ENCODE results near the gene KRT4. TPM values are rescaled to one million over a fixed set of nuclear protein-coding genes. Genes with fewer than 3 reads are reported as not detected.

The KRT4 gene
- total and polyA plus RNA-seq, 2 experiments from 2014 or later = 0.22 TPM; not detected in 1

GRCh38 chr12:52791271-52792184 is 22.4 kb downstream of the KRT4 start:
- TF ChIP-seq EZH2 (IDR thresholded peaks at IDR 0.05; ENCODE audit: insufficient read depth, poor library complexity, severe bottlenecking) (no peak), EZH2phosphoT487 (IDR thresholded peaks at IDR 0.05; ENCODE audit: insufficient read depth, low read depth) (no peak)
- DNase-seq = no peak
- H2AFZ ChIP-seq = no peak overlapping the region
- no peak overlapping the region for H3K4me2 ChIP-seq (ENCODE audit: unreplicated experiment)
- H3F3A ChIP-seq (ENCODE audit: insufficient read depth) = no peaks in the 10 kb centered on the region
- no peak overlapping the region for H3K9ac ChIP-seq
- H3K4me3 ChIP-seq = no peak overlapping the region
- no peak overlapping the region for H3K27ac ChIP-seq
- no peaks in the 10 kb centered on the region for H3K9me2 ChIP-seq (ENCODE audit: insufficient read depth)
- in situ Hi-C loops (cut with MboI) = no loop called here
- no peaks in the 10 kb centered on the region for H4K20me1 ChIP-seq (ENCODE audit: insufficient read depth)
- WGBS, 2 experiments (ENCODE audit: low coverage in 1 of 2, low lambda C conversion rate in 2 of 2, missing lambda C conversion rate in 2 of 2) = 84 to 86% methylated on average over 12 of the region's 12 CpGs
- H3K4me1 ChIP-seq (ENCODE audit: insufficient read depth) = peaks cover 10% of the 10 kb centered on the region
- H3K79me2 ChIP-seq (ENCODE audit: insufficient read depth) = no peaks in the 10 kb centered on the region
- H3K36me3 ChIP-seq (ENCODE audit: low read depth) = no peaks in the 10 kb centered on the region
- H3K9me3 ChIP-seq (ENCODE audit: low read depth) = no peaks in the 10 kb centered on the region
- peaks cover 51% of the 10 kb centered on the region for H3K27me3 ChIP-seq (replicated peaks; ENCODE audit: insufficient read depth)

GRCh38 chr12:52790427-52791270 is 23.3 kb downstream of the KRT4 start:
- no peak overlapping the region for H3K4me2 ChIP-seq (ENCODE audit: unreplicated experiment)
- in situ Hi-C loops (cut with MboI) = no loop called here
- no peaks in the 10 kb centered on the region for H3K79me2 ChIP-seq (ENCODE audit: insufficient read depth)
- no peak overlapping the region for H2AFZ ChIP-seq
- H3K36me3 ChIP-seq (ENCODE audit: low read depth) = no peaks in the 10 kb centered on the region
- H3K9ac ChIP-seq = no peak overlapping the region
- no peaks in the 10 kb centered on the region for H3K9me2 ChIP-seq (ENCODE audit: insufficient read depth)
- peaks cover 55% of the 10 kb centered on the region for H3K27me3 ChIP-seq (replicated peaks; ENCODE audit: insufficient read depth)
- TF ChIP-seq EZH2 (IDR thresholded peaks at IDR 0.05; ENCODE audit: insufficient read depth, poor library complexity, severe bottlenecking) = no peak
- no peaks in the 10 kb centered on the region for H3K9me3 ChIP-seq (ENCODE audit: low read depth)
- H3K27ac ChIP-seq = no peak overlapping the region
- WGBS, 2 experiments (ENCODE audit: low coverage in 1 of 2, low lambda C conversion rate in 2 of 2, missing lambda C conversion rate in 2 of 2) = 54 to 56% methylated on average over 19 of the region's 19 CpGs
- no peaks in the 10 kb centered on the region for H3F3A ChIP-seq (ENCODE audit: insufficient read depth)
- H3K4me1 ChIP-seq (ENCODE audit: insufficient read depth) = peaks cover 10% of the 10 kb centered on the region
- no peaks in the 10 kb centered on the region for H4K20me1 ChIP-seq (ENCODE audit: insufficient read depth)
- H3K4me3 ChIP-seq = no peak overlapping the region
- no peak for DNase-seq

GRCh38 chr12:52789637-52790426 is 24.1 kb downstream of the KRT4 start:
- no peak overlapping the region for H3K9ac ChIP-seq
- no peaks in the 10 kb centered on the region for H3K36me3 ChIP-seq (ENCODE audit: low read depth)
- 16 to 20% methylated on average over 46 of the region's 50 CpGs for WGBS, 2 experiments (ENCODE audit: low coverage in 1 of 2, low lambda C conversion rate in 2 of 2, missing lambda C conversion rate in 2 of 2)
- H3K27ac ChIP-seq = no peak overlapping the region
- H3K9me2 ChIP-seq (ENCODE audit: insufficient read depth) = no peaks in the 10 kb centered on the region
- H3K79me2 ChIP-seq (ENCODE audit: insufficient read depth) = no peaks in the 10 kb centered on the region
- H3K27me3 ChIP-seq (replicated peaks; ENCODE audit: insufficient read depth) = peaks cover 61% of the 10 kb centered on the region
- no peaks in the 10 kb centered on the region for H3F3A ChIP-seq (ENCODE audit: insufficient read depth)
- no peaks in the 10 kb centered on the region for H3K9me3 ChIP-seq (ENCODE audit: low read depth)
- no peak overlapping the region for H2AFZ ChIP-seq
- H3K4me1 ChIP-seq (ENCODE audit: insufficient read depth) = peaks cover 8% of the 10 kb centered on the region
- no peaks in the 10 kb centered on the region for H4K20me1 ChIP-seq (ENCODE audit: insufficient read depth)
- in situ Hi-C loops (cut with MboI) = no loop called here
- no peak for TF ChIP-seq EZH2 (IDR thresholded peaks at IDR 0.05; ENCODE audit: insufficient read depth, poor library complexity, severe bottlenecking)
- no peak for TF ChIP-seq EZH2phosphoT487 (IDR thresholded peaks at IDR 0.05; ENCODE audit: insufficient read depth, low read depth)
- DNase-seq = peak; percentile 28
- H3K4me3 ChIP-seq = no peak overlapping the region
- H3K4me2 ChIP-seq (ENCODE audit: unreplicated experiment) = peak overlapping the region; percentile 43

All from GM23248 (cell line).